Uterine smooth muscle cell (primary cell): Measurements from ENCODE around the gene TMEM233. TPM values are rescaled to one million over a fixed set of nuclear protein-coding genes. Genes with fewer than 3 reads are reported as not detected.

ENCODE experiments used
- total RNA-seq: library from RNA; depleted of rRNA; stranded (reverse); fragments of >200 nt; gene quantifications from 2 replicates; pipeline ENCODE4 v1.2.3, GENCODE V29; 2014

The TMEM233 gene
- total RNA-seq: 0.11 and 0.12 TPM in 2 replicates

DNA sequence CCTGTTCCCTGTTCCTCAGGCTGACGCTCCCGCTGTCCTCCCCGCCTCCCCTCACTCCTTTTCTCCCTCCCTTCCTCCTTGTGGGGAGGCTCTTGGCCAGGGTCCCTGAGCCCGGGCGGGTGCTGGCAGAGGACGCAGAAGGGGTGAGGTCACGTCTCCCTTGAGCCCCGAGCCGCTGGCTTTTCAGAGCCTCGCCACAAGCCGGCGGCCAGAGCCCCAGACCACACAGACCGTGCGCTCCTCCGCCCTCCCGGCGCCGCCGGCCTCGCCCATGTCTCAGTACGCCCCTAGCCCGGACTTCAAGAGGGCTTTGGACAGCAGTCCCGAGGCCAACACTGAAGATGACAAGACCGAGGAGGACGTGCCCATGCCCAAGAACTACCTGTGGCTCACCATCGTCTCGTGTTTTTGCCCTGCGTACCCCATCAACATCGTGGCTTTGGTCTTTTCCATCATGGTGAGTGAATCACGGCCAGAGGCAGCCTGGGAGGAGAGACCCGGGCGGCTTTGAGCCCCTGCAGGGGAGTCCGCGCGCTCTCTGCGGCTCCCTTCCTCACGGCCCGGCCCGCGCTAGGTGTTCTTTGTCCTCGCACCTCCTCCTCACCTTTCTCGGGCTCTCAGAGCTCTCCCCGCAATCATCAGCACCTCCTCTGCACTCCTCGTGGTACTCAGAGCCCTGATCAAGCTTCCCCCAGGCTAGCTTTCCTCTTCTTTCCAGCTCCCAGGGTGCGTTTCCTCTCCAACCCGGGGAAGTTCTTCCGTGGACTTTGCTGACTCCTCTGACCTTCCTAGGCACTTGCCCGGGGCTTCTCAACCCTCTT, at the start of gene TMEM233:
TSS of gene TMEM233 (plus strand) at position 197 of the 821 bp plus-strand sequence. CDS start at position 272, 75 bp downstream.

DNA sequence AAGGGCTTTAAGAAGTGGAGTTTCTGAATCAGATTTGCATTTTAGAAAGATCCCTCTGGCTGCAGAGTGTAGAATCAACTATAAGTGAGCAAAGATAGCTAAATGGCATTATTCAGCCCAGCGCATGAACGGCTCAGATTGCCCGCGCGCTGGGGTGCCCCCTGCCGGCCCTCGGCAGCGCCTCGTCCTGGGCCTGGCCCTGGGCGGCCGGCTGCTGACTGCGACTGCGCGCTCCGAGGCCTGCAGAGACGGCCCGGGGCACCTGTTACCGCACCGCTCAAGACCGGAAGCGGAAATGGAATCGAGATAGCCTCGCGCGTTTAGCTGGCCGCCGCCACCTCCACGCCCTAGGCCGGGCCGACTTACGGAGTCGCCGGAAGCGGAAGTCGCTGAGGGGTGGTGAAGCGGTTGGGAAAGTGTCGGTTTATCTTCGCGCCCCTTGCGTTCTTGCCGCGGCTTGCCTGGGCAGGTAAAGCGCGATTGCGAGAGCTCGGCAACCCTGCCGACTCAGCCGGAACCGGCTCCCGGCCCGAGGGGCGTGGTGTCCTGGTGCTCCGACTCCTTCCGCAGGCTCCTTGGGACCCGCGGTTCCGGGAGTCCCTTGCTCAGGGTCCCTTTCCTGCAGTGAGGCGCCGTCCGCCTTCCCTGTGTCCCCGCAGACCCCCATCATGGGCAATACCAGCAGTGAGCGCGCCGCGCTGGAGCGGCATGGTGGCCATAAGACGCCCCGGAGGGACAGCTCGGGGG, 74.2 kb downstream of the TMEM233 start, which contains the start of gene PRKAB1:
TSS of gene PRKAB1 (plus strand) at position 557 of the 747 bp plus-strand sequence. CDS start at position 669, 112 bp downstream.

Other genes with a start within 250 kb of the TMEM233 start
- 14.5 and 16.0 TPM in 2 replicates for gene PRKAB1, start 74.4 kb downstream of the TMEM233 start, total RNA-seq